ENCODE results near the gene AADACL2.
"Not testable (repeated sequence)": the region's sequence is repeated elsewhere in the genome, so short reads cannot be mapped to it uniquely, and the experiment has no call there.

AADACL2 gene

DNA sequence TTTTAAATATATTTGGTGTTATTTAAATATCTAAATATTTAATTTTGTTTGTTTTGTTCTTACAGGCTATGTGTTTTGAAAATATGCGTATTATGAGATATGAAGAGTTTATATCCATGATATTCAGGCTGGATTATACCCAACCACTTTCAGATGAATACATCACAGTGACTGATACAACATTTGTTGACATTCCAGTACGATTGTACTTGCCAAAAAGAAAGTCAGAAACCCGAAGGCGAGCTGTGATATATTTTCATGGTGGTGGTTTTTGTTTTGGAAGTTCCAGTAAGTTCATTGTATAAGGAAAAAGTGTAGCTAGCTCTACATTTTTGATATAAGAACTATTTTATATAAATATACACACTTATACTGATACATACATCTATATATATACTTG lies 6.9 kb downstream of the AADACL2 start:
- H3K27me3 Mint-ChIP-seq = no peaks in the 10 kb centered on the region
- no peaks in the 10 kb centered on the region for H3K4me1 Mint-ChIP-seq
- no peak for ATAC-seq
- H3K27ac Mint-ChIP-seq = no peak overlapping the region
- no peak for DNase-seq
- no peak overlapping the region for H3K4me3 Mint-ChIP-seq
- H3K9me3 Mint-ChIP-seq = no peaks in the 10 kb centered on the region
- no peaks in the 10 kb centered on the region for H3K36me3 Mint-ChIP-seq (ENCODE audit: low read depth)

- no peak overlapping the region for H3K27ac Mint-ChIP-seq
- H3K27me3 Mint-ChIP-seq = no peaks in the 10 kb centered on the region
- H3K36me3 Mint-ChIP-seq (ENCODE audit: low read depth) = no peaks in the 10 kb centered on the region
- H3K4me1 Mint-ChIP-seq = no peaks in the 10 kb centered on the region
- no peak overlapping the region for H3K4me3 Mint-ChIP-seq
- ATAC-seq (no peak), DNase-seq (no peak)
- no peaks in the 10 kb centered on the region for H3K9me3 Mint-ChIP-seq
Observed at GRCh38 chr3:151743855-151744254, 10.1 kb downstream of the AADACL2 start.

- no peak for ATAC-seq
- H3K36me3 Mint-ChIP-seq (ENCODE audit: low read depth) = no peaks in the 10 kb centered on the region
- H3K9me3 Mint-ChIP-seq = no peaks in the 10 kb centered on the region
- H3K27me3 Mint-ChIP-seq = no peaks in the 10 kb centered on the region
- no peaks in the 10 kb centered on the region for H3K4me1 Mint-ChIP-seq
- no peak overlapping the region for H3K4me3 Mint-ChIP-seq
- H3K27ac Mint-ChIP-seq = no peak overlapping the region
- no peak for DNase-seq
Observed at GRCh38 chr3:151750181-151750580, 16.5 kb downstream of the AADACL2 start.

DNA sequence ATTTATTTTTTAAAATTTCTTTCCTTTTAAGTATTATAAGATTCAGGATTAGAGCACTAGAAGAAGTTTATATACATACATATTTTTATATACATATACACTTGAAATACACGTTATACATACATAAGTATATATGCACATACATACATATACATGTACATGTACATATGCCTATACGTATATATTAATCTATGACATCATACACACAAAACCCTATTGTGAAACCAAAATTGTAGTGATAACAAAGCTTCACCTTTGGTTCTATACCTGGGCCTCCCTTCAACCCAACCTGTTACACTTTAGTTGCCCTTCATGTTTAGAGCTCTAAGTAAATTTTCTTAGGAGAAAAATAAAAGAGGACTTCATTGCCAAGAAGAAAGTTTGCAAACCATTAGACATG lies 17.0 kb downstream of the AADACL2 start:
- Mint-ChIP-seq H3K27me3 (no peaks in the 10 kb centered on the region), H3K36me3 (ENCODE audit: low read depth) (no peaks in the 10 kb centered on the region), H3K9me3 (no peaks in the 10 kb centered on the region), H3K27ac (no peak overlapping the region), H3K4me1 (no peaks in the 10 kb centered on the region), H3K4me3 (no peak overlapping the region)
- DNase-seq (no peak), ATAC-seq (no peak)

GRCh38 chr3:151751161-151751560 lies 17.4 kb downstream of the AADACL2 start:
- Mint-ChIP-seq H3K4me3 (no peak overlapping the region), H3K9me3 (no peaks in the 10 kb centered on the region), H3K4me1 (no peaks in the 10 kb centered on the region), H3K36me3 (ENCODE audit: low read depth) (no peaks in the 10 kb centered on the region), H3K27me3 (no peaks in the 10 kb centered on the region), H3K27ac (no peak overlapping the region)
- DNase-seq (no peak), ATAC-seq (no peak)

DNA sequence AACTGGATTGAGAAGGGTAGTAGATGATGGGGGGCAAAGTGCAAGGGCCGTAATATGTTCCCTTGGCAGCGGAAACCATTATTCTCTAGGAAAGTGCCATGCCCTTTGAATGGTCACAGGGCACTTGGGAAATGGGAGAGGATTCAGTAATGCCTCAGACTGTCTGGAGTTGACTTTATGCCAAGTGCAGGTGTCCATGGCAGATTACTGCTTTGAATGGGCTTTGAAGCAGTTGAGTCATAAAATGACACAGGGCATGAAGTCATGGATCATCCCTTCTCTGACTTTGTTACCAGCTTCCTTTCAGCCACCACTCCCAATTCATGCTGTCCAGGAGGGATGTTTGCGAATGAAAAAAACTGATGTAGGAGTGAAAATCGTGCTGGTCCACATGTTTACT lies 20.1 kb downstream of the AADACL2 start:
- ATAC-seq = no peak
- Mint-ChIP-seq H3K4me1 (no peaks in the 10 kb centered on the region), H3K4me3 (no peak overlapping the region), H3K36me3 (ENCODE audit: low read depth) (no peaks in the 10 kb centered on the region), H3K9me3 (no peaks in the 10 kb centered on the region), H3K27ac (no peak overlapping the region), H3K27me3 (no peaks in the 10 kb centered on the region)
- no peak for DNase-seq

DNA sequence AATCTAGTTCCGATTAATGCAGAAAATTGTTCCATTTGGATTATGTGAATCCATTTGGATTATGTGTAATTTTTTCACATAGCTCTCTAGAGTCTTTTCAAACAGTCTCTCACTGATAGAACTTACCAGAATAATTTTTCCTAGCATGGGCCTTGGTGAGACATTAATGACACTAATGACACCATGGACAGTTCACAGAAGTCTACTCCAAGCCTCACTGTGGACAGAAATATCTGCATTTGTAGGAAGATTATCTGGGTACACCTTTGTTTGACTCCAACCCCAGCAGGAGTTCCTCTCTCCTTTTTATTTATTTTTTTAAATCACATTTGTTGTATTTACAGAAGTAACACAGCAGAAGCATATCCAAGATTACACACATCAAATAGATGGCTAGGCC lies 27.9 kb downstream of the AADACL2 start:
- H3K27ac Mint-ChIP-seq = no peak overlapping the region
- ATAC-seq (no peak), DNase-seq (no peak)
- no peaks in the 10 kb centered on the region for H3K36me3 Mint-ChIP-seq (ENCODE audit: low read depth)
- H3K4me1 Mint-ChIP-seq = no peaks in the 10 kb centered on the region
- H3K9me3 Mint-ChIP-seq = no peaks in the 10 kb centered on the region
- no peaks in the 10 kb centered on the region for H3K27me3 Mint-ChIP-seq
- no peak overlapping the region for H3K4me3 Mint-ChIP-seq

DNA sequence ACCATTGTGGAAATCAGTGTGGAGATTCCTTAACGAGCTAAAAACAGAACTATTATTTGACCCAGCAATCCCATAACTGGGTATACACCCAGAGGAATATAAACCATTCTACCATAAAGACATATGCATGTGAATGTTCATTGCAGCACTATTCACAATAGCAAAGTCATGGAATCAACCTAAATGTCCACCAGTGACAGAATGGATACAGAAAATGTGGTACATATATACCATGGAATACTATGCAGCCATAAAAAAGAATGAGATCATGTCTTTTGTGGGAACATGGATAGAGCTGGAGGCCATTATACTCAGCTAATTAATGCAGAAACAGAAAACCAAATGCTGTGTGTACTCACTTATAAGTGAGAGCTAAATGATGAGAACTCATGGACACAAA lies 31.0 kb downstream of the AADACL2 start:
- H3K4me3 Mint-ChIP-seq; H3K27ac Mint-ChIP-seq; DNase-seq; H3K4me1 Mint-ChIP-seq; H3K27me3 Mint-ChIP-seq; H3K36me3 Mint-ChIP-seq (ENCODE audit: low read depth); ATAC-seq; H3K9me3 Mint-ChIP-seq: not testable (repeated sequence)

- no peak overlapping the region for H3K27ac Mint-ChIP-seq
- no peaks in the 10 kb centered on the region for H3K9me3 Mint-ChIP-seq
- ATAC-seq = no peak
- no peaks in the 10 kb centered on the region for H3K4me1 Mint-ChIP-seq
- H3K27me3 Mint-ChIP-seq = peaks cover 4% of the 10 kb centered on the region
- no peak overlapping the region for H3K4me3 Mint-ChIP-seq
- no peak for DNase-seq
- no peaks in the 10 kb centered on the region for H3K36me3 Mint-ChIP-seq (ENCODE audit: low read depth)
Observed at GRCh38 chr3:151765685-151766084, 32.0 kb downstream of the AADACL2 start.

- no peak overlapping the region for H3K27ac Mint-ChIP-seq
- ATAC-seq = no peak
- H3K36me3 Mint-ChIP-seq (ENCODE audit: low read depth) = no peaks in the 10 kb centered on the region
- no peaks in the 10 kb centered on the region for H3K4me1 Mint-ChIP-seq
- H3K9me3 Mint-ChIP-seq = no peaks in the 10 kb centered on the region
- peaks cover 4% of the 10 kb centered on the region for H3K27me3 Mint-ChIP-seq
- no peak for DNase-seq
- no peak overlapping the region for H3K4me3 Mint-ChIP-seq
Observed at GRCh38 chr3:151766454-151766853, 32.7 kb downstream of the AADACL2 start.

- Mint-ChIP-seq H3K27ac (no peak overlapping the region), H3K36me3 (ENCODE audit: low read depth) (no peaks in the 10 kb centered on the region), H3K27me3 (peaks cover 4% of the 10 kb centered on the region), H3K4me1 (no peaks in the 10 kb centered on the region), H3K9me3 (no peaks in the 10 kb centered on the region), H3K4me3 (no peak overlapping the region)
- DNase-seq (no peak), ATAC-seq (no peak)
Observed at GRCh38 chr3:151768393-151768930, 34.7 kb downstream of the AADACL2 start.

DNA sequence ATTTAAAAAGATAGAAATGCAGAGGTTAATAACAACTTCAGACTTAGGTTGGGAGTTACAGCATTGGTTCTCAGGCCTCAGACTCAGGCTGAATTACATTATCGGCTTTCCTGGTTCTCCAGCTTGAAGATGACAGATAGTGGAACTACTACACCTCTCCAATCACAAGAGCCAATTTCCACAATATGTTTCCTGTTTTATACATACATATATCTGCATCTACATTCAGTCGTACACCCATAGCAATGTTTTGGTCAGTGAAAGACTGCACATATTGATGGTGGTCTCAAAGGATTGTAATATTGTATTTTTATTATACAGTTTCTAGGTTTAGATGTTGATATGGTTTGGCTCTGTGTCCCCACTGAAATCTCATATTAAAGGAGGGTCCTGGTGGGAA lies 35.4 kb downstream of the AADACL2 start:
- Mint-ChIP-seq H3K4me3 (no peak overlapping the region), H3K27me3 (peaks cover 5% of the 10 kb centered on the region), H3K27ac (no peak overlapping the region), H3K4me1 (no peaks in the 10 kb centered on the region), H3K9me3 (no peaks in the 10 kb centered on the region), H3K36me3 (ENCODE audit: low read depth) (no peaks in the 10 kb centered on the region)
- no peak for ATAC-seq
- no peak for DNase-seq

GRCh38 chr3:151770956-151771355 lies 37.2 kb downstream of the AADACL2 start:
- no peak for DNase-seq
- no peak overlapping the region for H3K4me3 Mint-ChIP-seq
- peaks cover 8% of the 10 kb centered on the region for H3K27me3 Mint-ChIP-seq
- no peaks in the 10 kb centered on the region for H3K9me3 Mint-ChIP-seq
- no peaks in the 10 kb centered on the region for H3K4me1 Mint-ChIP-seq
- H3K36me3 Mint-ChIP-seq (ENCODE audit: low read depth) = no peaks in the 10 kb centered on the region
- H3K27ac Mint-ChIP-seq = no peak overlapping the region
- no peak for ATAC-seq

GRCh38 chr3:151772825-151773480 lies 39.2 kb downstream of the AADACL2 start:
- H3K27me3 Mint-ChIP-seq = peaks cover 4% of the 10 kb centered on the region
- H3K36me3 Mint-ChIP-seq (ENCODE audit: low read depth) = no peaks in the 10 kb centered on the region
- H3K9me3 Mint-ChIP-seq = no peaks in the 10 kb centered on the region
- H3K27ac Mint-ChIP-seq = no peak overlapping the region
- no peak for DNase-seq
- H3K4me3 Mint-ChIP-seq = no peak overlapping the region
- no peaks in the 10 kb centered on the region for H3K4me1 Mint-ChIP-seq
- ATAC-seq = no peak

DNA sequence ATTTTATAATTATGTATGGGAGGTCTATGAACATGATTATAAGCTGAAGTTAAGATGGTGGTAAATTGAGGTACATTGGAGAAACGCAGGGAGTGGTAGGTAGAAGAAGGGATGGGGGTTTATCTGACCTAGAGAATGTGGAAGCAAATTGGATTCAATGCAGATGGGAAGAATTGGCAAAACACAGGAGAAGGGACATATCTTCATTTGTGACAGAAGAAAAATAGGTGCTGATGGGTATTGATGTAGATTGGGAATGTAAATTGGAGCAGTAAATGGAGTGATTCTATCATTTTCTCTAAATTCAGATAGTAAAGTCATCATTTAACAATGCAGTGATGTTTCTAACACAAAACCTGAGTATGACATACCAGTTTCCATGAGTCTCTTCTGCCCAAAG lies 40.5 kb downstream of the AADACL2 start:
- Mint-ChIP-seq H3K27ac (no peak overlapping the region), H3K4me1 (no peaks in the 10 kb centered on the region), H3K9me3 (no peaks in the 10 kb centered on the region), H3K4me3 (no peak overlapping the region), H3K36me3 (ENCODE audit: low read depth) (no peaks in the 10 kb centered on the region), H3K27me3 (peaks cover 4% of the 10 kb centered on the region)
- ATAC-seq = no peak
- DNase-seq = no peak

DNA sequence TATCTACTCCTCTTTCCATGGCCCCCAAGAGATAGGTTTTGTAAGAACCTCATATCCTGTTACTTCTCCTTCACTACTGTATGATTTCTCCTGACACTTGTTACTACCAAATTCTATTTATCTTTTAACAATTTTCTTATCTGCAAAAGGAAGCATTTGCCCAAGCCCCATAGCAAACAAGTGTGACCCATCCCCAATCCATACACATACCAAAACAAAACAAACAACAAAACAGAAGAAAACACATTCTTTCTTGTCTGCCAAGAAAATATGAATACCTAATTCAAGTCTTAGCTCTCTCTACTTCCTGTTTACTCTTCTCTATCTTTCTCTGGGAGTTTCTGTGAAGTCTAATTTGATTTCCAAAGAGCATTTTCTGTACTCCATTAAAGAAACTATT lies 41.2 kb downstream of the AADACL2 start:
- Mint-ChIP-seq H3K27me3 (peaks cover 4% of the 10 kb centered on the region), H3K4me3 (no peak overlapping the region), H3K27ac (no peak overlapping the region), H3K4me1 (no peaks in the 10 kb centered on the region), H3K9me3 (no peaks in the 10 kb centered on the region), H3K36me3 (ENCODE audit: low read depth) (no peaks in the 10 kb centered on the region)
- DNase-seq (no peak), ATAC-seq (no peak)
